ENCODE data around the gene INKA1.

DNA sequence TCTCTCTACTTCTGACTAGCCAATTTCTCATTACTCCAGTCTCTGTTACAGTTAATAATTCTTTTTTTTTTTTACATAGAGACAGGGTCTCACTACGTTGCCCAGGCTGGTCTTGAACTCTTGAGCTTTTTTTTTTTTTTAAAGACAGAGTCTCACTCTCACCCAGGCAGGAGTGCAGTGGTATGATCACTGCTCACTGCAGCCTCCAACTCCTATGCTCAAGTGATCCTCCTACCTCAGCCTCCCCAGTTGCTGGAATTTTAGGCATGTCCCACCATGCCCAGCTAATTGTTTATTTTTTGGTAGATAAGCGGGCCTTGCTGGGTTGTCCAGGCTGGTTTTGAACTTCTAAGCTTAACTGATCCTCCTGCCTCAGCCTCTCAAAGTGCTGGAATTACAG lies 30.4 kb upstream of the INKA1 start:
- TF ChIP-seq, protein P1, sequence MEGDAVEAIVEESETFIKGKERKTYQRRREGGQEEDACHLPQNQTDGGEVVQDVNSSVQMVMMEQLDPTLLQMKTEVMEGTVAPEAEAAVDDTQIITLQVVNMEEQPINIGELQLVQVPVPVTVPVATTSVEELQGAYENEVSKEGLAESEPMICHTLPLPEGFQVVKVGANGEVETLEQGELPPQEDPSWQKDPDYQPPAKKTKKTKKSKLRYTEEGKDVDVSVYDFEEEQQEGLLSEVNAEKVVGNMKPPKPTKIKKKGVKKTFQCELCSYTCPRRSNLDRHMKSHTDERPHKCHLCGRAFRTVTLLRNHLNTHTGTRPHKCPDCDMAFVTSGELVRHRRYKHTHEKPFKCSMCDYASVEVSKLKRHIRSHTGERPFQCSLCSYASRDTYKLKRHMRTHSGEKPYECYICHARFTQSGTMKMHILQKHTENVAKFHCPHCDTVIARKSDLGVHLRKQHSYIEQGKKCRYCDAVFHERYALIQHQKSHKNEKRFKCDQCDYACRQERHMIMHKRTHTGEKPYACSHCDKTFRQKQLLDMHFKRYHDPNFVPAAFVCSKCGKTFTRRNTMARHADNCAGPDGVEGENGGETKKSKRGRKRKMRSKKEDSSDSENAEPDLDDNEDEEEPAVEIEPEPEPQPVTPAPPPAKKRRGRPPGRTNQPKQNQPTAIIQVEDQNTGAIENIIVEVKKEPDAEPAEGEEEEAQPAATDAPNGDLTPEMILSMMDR (IDR thresholded peaks at IDR 0.05), result no peak
- no peak for TF ChIP-seq POLR2A (IDR thresholded peaks at IDR 0.05)

Measured in lower leg skin (tissue), 3 donors.